Liver (tissue), 9 donors: ENCODE data around the gene PIP4K2C. TPM values are rescaled to one million over a fixed set of nuclear protein-coding genes. Genes with fewer than 3 reads are reported as not detected.

Experiments used
- DNase-seq: peaks from one replicate; pipeline ENCODE4 v3.0.0-alpha.2; 2017; ENCODE audit warnings: low spot score
- H3K27ac ChIP-seq, 2 donors: one replicate each; pipeline ENCODE4 v1.7.0; 2013; ENCODE audit warnings: inconsistent platforms in 2 of 2, low read length in 2 of 2, control low read depth in 1 of 2, low read depth in 1 of 2, mild to moderate bottlenecking in 1 of 2
- H3K27me3 ChIP-seq, 4 donors: one replicate each; pipeline versions ENCODE4 v1.6.1 to v1.7.0; 2013; ENCODE audit warnings: low read length in 3 of 4, inconsistent platforms in 1 of 4, mild to moderate bottlenecking in 1 of 4, moderate library complexity in 1 of 4; ENCODE audit not compliant: control insufficient read depth in 4 of 4, insufficient read depth in 4 of 4
- H3K36me3 ChIP-seq, 4 donors: one replicate each; pipeline versions ENCODE4 v1.6.1 to v1.7.0; 2013; ENCODE audit warnings: low read length in 3 of 4, mild to moderate bottlenecking in 3 of 4, low read depth in 1 of 4, moderate library complexity in 1 of 4; ENCODE audit not compliant: control insufficient read depth in 4 of 4, insufficient read depth in 3 of 4
- H3K4me1 ChIP-seq, 4 donors: one replicate each; pipeline versions ENCODE4 v1.6.1 to v1.7.0; 2013; ENCODE audit warnings: low read length in 3 of 4, mild to moderate bottlenecking in 3 of 4, moderate library complexity in 1 of 4; ENCODE audit not compliant: control insufficient read depth in 4 of 4, insufficient read depth in 4 of 4
- H3K4me3 ChIP-seq, 3 donors: one replicate each; pipeline versions ENCODE4 v1.6.1 to v1.7.0; 2013; ENCODE audit warnings: low read length in 3 of 3, control low read depth in 1 of 3, low read depth in 1 of 3, mild to moderate bottlenecking in 1 of 3
- H3K9ac ChIP-seq, 2 donors: one replicate each; pipeline ENCODE4 v1.7.0; 2013; ENCODE audit warnings: low read length in 2 of 2, mild to moderate bottlenecking in 2 of 2, moderate library complexity in 2 of 2, control low read depth in 1 of 2, low read depth in 1 of 2
- H3K9me3 ChIP-seq, 4 donors: one replicate each; pipeline versions ENCODE4 v1.6.1 to v1.7.0; 2013; ENCODE audit warnings: low read length in 3 of 4; ENCODE audit not compliant: control insufficient read depth in 4 of 4
- ATF3 ChIP-seq: IDR thresholded peaks from 2 replicates; pipeline ENCODE4 v1.6.1; 2016; ENCODE audit warnings: antibody characterized with exemption
- EGR1 ChIP-seq, 2 donors: IDR thresholded peaks; 2 replicates each; pipeline ENCODE4 v1.6.1; 2016 to 2018; ENCODE audit warnings: antibody characterized with exemption in 2 of 2, low read depth in 2 of 2
- FOXA1 ChIP-seq: IDR thresholded peaks from 2 replicates; pipeline ENCODE4 v1.6.1; 2016; ENCODE audit warnings: antibody characterized with exemption
- FOXA2 ChIP-seq: IDR thresholded peaks from 2 replicates; pipeline ENCODE4 v1.6.1; 2016; ENCODE audit warnings: antibody characterized with exemption
- GABPA ChIP-seq, 2 donors: IDR thresholded peaks in 1 of 2; conservative IDR thresholded peaks in 1 of 2; 2 replicates each; pipeline ENCODE4 v1.6.1; 2016; ENCODE audit warnings: antibody characterized with exemption in 2 of 2, mild to moderate bottlenecking in 1 of 2, moderate library complexity in 1 of 2
- HNF4A ChIP-seq, 2 donors: conservative IDR thresholded peaks; 2 replicates each; pipeline ENCODE4 v1.6.1; 2016; ENCODE audit warnings: antibody characterized with exemption in 2 of 2, mild to moderate bottlenecking in 2 of 2
- HNF4G ChIP-seq: IDR thresholded peaks from 2 replicates; pipeline ENCODE4 v1.6.1; 2016; ENCODE audit warnings: antibody characterized with exemption
- JUND ChIP-seq, 2 donors: IDR thresholded peaks; 2 replicates each; pipeline ENCODE4 v1.6.1; 2016; ENCODE audit warnings: antibody characterized with exemption in 2 of 2
- NR2F2 ChIP-seq: IDR thresholded peaks from 2 replicates; pipeline ENCODE4 v1.6.1; 2016; ENCODE audit warnings: antibody characterized with exemption
- REST ChIP-seq: IDR thresholded peaks from 2 replicates; pipeline ENCODE4 v1.6.1; 2016; ENCODE audit warnings: antibody characterized with exemption, mild to moderate bottlenecking
- RXRA ChIP-seq, 2 donors: IDR thresholded peaks; 2 replicates each; pipeline ENCODE4 v1.6.1; 2017 to 2018; ENCODE audit warnings: antibody characterized with exemption in 2 of 2, mild to moderate bottlenecking in 1 of 2
- SP1 ChIP-seq: IDR thresholded peaks from 2 replicates; pipeline ENCODE4 v1.6.1; 2018; ENCODE audit warnings: antibody characterized with exemption, mild to moderate bottlenecking
- YY1 ChIP-seq: IDR thresholded peaks from 2 replicates; pipeline ENCODE4 v1.6.1; 2016; ENCODE audit warnings: antibody characterized with exemption, mild to moderate bottlenecking
- WGBS: extraction: QIAGEN DNeasy Blood & Tissue Kit; methylation state at CpG from one replicate; pipeline ENCODE4 v1.1.7; 2013; 5-methylcytosine and 5-hydroxymethylcytosine counted together
- polyA plus RNA-seq, 2 donors: library from polyadenylated mRNA; stranded (reverse) in 1 of 2; unstranded in 1 of 2; fragments of 200-250 nt in 1 of 2; fragments of >200 nt in 1 of 2; fragmentation: Nextera tagmentation in 1 of 2; extraction: Ambion mirVana in 1 of 2; gene quantifications; one replicate each; pipeline versions ENCODE4 v1.2.1 to v1.2.3, GENCODE V29; 2013 to 2015
- total RNA-seq, 2 donors: library from RNA; depleted of rRNA; stranded (reverse); fragments of >200 nt; gene quantifications; one replicate each; pipeline ENCODE4 v1.2.3, GENCODE V29; 2014
- TF ChIP-seq, protein P1 (sequence below): IDR thresholded peaks from 2 replicates; pipeline ENCODE4 v1.6.1; 2016; ENCODE audit warnings: antibody characterized with exemption
- TF ChIP-seq, protein P2 (sequence below): IDR thresholded peaks from 2 replicates; pipeline ENCODE4 v1.6.1; 2016; ENCODE audit warnings: antibody characterized with exemption
- TF ChIP-seq, protein P3 (sequence below): fragments of 150-350 bp; IDR thresholded peaks from 2 replicates; pipeline ENCODE4 v1.5.1; 2017; ENCODE audit warnings: improper control_type of control experiment, low read depth, low read length; ENCODE audit not compliant: missing input control
- donor health status: healthy.
- donor health status: healthy.
- donor health status: healthy.
- donor health status: healthy.
- donor health status: healthy.

The PIP4K2C gene
- total and polyA plus RNA-seq, 4 donors = 6.5 to 11.9 (median 9.4) TPM

GRCh38 chr12:57619434-57620244 lies 28.6 kb downstream of the PIP4K2C start:
- Histone ChIP-seq H3K27ac (no peak overlapping the region), H3K9me3 (no peaks in the 10 kb centered on the region), H3K9ac (no peak overlapping the region), H3K4me3 (no peak overlapping the region), H3K4me1 (peaks cover 4 to 18% (median 12%) of the 10 kb centered on the region in 4 donors), H3K27me3 (peaks cover 0 to 18% (median 6%) of the 10 kb centered on the region in 4 donors), H3K36me3 (no peaks in the 10 kb centered on the region)
- DNase-seq = no peak
- no peak for TF ChIP-seq ATF3
- TF ChIP-seq FOXA1 = no peak
- TF ChIP-seq HNF4G = no peak
- no peak for TF ChIP-seq FOXA2
- TF ChIP-seq NR2F2 = no peak
- no peak for TF ChIP-seq REST
- TF ChIP-seq HNF4A (conservative IDR thresholded peaks at IDR 0.05) = no peak
- TF ChIP-seq, protein P1, sequence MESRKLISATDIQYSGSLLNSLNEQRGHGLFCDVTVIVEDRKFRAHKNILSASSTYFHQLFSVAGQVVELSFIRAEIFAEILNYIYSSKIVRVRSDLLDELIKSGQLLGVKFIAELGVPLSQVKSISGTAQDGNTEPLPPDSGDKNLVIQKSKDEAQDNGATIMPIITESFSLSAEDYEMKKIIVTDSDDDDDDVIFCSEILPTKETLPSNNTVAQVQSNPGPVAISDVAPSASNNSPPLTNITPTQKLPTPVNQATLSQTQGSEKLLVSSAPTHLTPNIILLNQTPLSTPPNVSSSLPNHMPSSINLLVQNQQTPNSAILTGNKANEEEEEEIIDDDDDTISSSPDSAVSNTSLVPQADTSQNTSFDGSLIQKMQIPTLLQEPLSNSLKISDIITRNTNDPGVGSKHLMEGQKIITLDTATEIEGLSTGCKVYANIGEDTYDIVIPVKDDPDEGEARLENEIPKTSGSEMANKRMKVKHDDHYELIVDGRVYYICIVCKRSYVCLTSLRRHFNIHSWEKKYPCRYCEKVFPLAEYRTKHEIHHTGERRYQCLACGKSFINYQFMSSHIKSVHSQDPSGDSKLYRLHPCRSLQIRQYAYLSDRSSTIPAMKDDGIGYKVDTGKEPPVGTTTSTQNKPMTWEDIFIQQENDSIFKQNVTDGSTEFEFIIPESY = no peak
- no peak for TF ChIP-seq RXRA (IDR thresholded peaks at IDR 0.05)
- TF ChIP-seq, protein P2, sequence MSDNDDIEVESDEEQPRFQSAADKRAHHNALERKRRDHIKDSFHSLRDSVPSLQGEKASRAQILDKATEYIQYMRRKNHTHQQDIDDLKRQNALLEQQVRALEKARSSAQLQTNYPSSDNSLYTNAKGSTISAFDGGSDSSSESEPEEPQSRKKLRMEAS = no peak
- TF ChIP-seq GABPA (IDR thresholded peaks at IDR 0.05 in 1 of 2, conservative IDR thresholded peaks at IDR 0.05 in 1 of 2) = no peak
- no peak for TF ChIP-seq JUND (IDR thresholded peaks at IDR 0.05)
- TF ChIP-seq, protein P3, sequence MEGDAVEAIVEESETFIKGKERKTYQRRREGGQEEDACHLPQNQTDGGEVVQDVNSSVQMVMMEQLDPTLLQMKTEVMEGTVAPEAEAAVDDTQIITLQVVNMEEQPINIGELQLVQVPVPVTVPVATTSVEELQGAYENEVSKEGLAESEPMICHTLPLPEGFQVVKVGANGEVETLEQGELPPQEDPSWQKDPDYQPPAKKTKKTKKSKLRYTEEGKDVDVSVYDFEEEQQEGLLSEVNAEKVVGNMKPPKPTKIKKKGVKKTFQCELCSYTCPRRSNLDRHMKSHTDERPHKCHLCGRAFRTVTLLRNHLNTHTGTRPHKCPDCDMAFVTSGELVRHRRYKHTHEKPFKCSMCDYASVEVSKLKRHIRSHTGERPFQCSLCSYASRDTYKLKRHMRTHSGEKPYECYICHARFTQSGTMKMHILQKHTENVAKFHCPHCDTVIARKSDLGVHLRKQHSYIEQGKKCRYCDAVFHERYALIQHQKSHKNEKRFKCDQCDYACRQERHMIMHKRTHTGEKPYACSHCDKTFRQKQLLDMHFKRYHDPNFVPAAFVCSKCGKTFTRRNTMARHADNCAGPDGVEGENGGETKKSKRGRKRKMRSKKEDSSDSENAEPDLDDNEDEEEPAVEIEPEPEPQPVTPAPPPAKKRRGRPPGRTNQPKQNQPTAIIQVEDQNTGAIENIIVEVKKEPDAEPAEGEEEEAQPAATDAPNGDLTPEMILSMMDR = no peak
- TF ChIP-seq EGR1 (IDR thresholded peaks at IDR 0.05; ENCODE audit: low read depth in 2 of 2) = no peak
- TF ChIP-seq YY1 = no peak
- no peak for TF ChIP-seq SP1
- 14% methylated on average over 46 of the region's 46 CpGs for WGBS
